Subcutaneous abdominal adipose tissue (tissue), 5 donors: ENCODE measurements around the gene FTH1.
"Not testable (repeated sequence)": the region's sequence is repeated elsewhere in the genome, so short reads cannot be mapped to it uniquely, and the experiment has no call there.

Experiments used
- H3K27ac ChIP-seq: one replicate; pipeline ENCODE4 v1.7.0; 2013; ENCODE audit warnings: low read depth, mild to moderate bottlenecking, inconsistent platforms, low read length, moderate library complexity
- H3K27me3 ChIP-seq, 5 donors: one replicate each; pipeline ENCODE4 v1.7.0; 2013; ENCODE audit warnings: low read length in 5 of 5, inconsistent platforms in 1 of 5; ENCODE audit not compliant: control insufficient read depth in 5 of 5, insufficient read depth in 4 of 5
- H3K36me3 ChIP-seq, 5 donors: one replicate each; pipeline ENCODE4 v1.7.0; 2013; ENCODE audit warnings: low read length in 5 of 5; ENCODE audit not compliant: control insufficient read depth in 5 of 5, insufficient read depth in 5 of 5
- H3K4me1 ChIP-seq, 5 donors: one replicate each; pipeline ENCODE4 v1.7.0; 2013; ENCODE audit warnings: low read length in 5 of 5, mild to moderate bottlenecking in 3 of 5, moderate library complexity in 1 of 5; ENCODE audit not compliant: control insufficient read depth in 5 of 5, insufficient read depth in 5 of 5
- H3K4me3 ChIP-seq, 5 donors: one replicate each; pipeline ENCODE4 v1.7.0; 2013; ENCODE audit warnings: low read length in 5 of 5, low read depth in 1 of 5
- H3K9ac ChIP-seq, 5 donors: one replicate each; pipeline ENCODE4 v1.7.0; 2013; ENCODE audit warnings: low read length in 5 of 5, mild to moderate bottlenecking in 4 of 5, moderate library complexity in 3 of 5
- H3K9me3 ChIP-seq, 5 donors: one replicate each; pipeline ENCODE4 v1.7.0; 2013; ENCODE audit warnings: low read length in 5 of 5; ENCODE audit not compliant: control insufficient read depth in 5 of 5
- donor health status: healthy.
- donor health status: healthy.
- donor health status: healthy.
- donor health status: healthy.
- donor health status: healthy.

Gene FTH1

GRCh38 chr11:62002283-62002682 lies 34.8 kb upstream of the FTH1 start:
- H3K4me3 ChIP-seq, H3K36me3 ChIP-seq, H3K27me3 ChIP-seq, H3K27ac ChIP-seq, H3K9ac ChIP-seq, H3K9me3 ChIP-seq: not testable (repeated sequence)
- H3K4me1 ChIP-seq: peaks cover 0 to 22% (median 16%) of the 10 kb centered on the region in 5 donors

- H3K27me3 ChIP-seq: no peaks in the 10 kb centered on the region
- no peaks in the 10 kb centered on the region for H3K36me3 ChIP-seq
- peaks cover 0 to 22% (median 16%) of the 10 kb centered on the region in 5 donors for H3K4me1 ChIP-seq
- peaks cover 0 to 9% (median 4%) of the 10 kb centered on the region in 5 donors for H3K9me3 ChIP-seq
- H3K27ac ChIP-seq: no peak overlapping the region
- no peak overlapping the region for H3K4me3 ChIP-seq
- peak overlapping the region in 1 of 5 donors; percentile 20 for H3K9ac ChIP-seq
Measured at GRCh38 chr11:62001450-62002191, 34.2 kb upstream of the FTH1 start.

GRCh38 chr11:62000539-62001446 lies 33.4 kb upstream of the FTH1 start:
- H3K4me1 ChIP-seq: peaks cover 0 to 22% (median 16%) of the 10 kb centered on the region in 5 donors
- H3K9ac ChIP-seq: no peak overlapping the region
- peaks cover 0 to 9% (median 4%) of the 10 kb centered on the region in 5 donors for H3K9me3 ChIP-seq
- no peak overlapping the region for H3K27ac ChIP-seq
- no peaks in the 10 kb centered on the region for H3K27me3 ChIP-seq
- H3K4me3 ChIP-seq: no peak overlapping the region
- H3K36me3 ChIP-seq: no peaks in the 10 kb centered on the region

GRCh38 chr11:61999141-61999975 lies 31.9 kb upstream of the FTH1 start:
- Histone ChIP-seq H3K4me1 (peaks cover 0 to 9% (median 2%) of the 10 kb centered on the region in 5 donors), H3K9ac (no peak overlapping the region), H3K27me3 (no peaks in the 10 kb centered on the region), H3K9me3 (peaks cover 0 to 9% (median 4%) of the 10 kb centered on the region in 5 donors), H3K27ac (no peak overlapping the region), H3K4me3 (no peak overlapping the region), H3K36me3 (no peaks in the 10 kb centered on the region)

GRCh38 chr11:61996933-61997332 lies 29.5 kb upstream of the FTH1 start:
- Histone ChIP-seq H3K27me3 (no peaks in the 10 kb centered on the region), H3K27ac (no peak overlapping the region), H3K9ac (no peak overlapping the region), H3K9me3 (peaks cover 0 to 9% (median 4%) of the 10 kb centered on the region in 5 donors), H3K36me3 (no peaks in the 10 kb centered on the region), H3K4me3 (no peak overlapping the region), H3K4me1 (peaks cover 0 to 9% (median 0%) of the 10 kb centered on the region in 5 donors)

GRCh38 chr11:61994981-61995380 lies 27.5 kb upstream of the FTH1 start:
- Histone ChIP-seq H3K9ac (no peak overlapping the region), H3K36me3 (no peaks in the 10 kb centered on the region), H3K4me1 (no peaks in the 10 kb centered on the region), H3K4me3 (no peak overlapping the region), H3K27me3 (no peaks in the 10 kb centered on the region), H3K9me3 (peaks cover 0 to 9% (median 4%) of the 10 kb centered on the region in 5 donors), H3K27ac (no peak overlapping the region)

- Histone ChIP-seq H3K9me3 (no peaks in the 10 kb centered on the region), H3K9ac (no peak overlapping the region), H3K27ac (no peak overlapping the region), H3K4me3 (no peak overlapping the region), H3K27me3 (no peaks in the 10 kb centered on the region), H3K4me1 (peaks cover 0 to 10% (median 6%) of the 10 kb centered on the region in 5 donors), H3K36me3 (no peaks in the 10 kb centered on the region)
Measured at GRCh38 chr11:61985869-61986268, 18.4 kb upstream of the FTH1 start.

- H3K4me3 ChIP-seq: no peak overlapping the region
- H3K9ac ChIP-seq: peak overlapping the region in 1 of 5 donors; percentile 4
- no peaks in the 10 kb centered on the region for H3K27me3 ChIP-seq
- H3K4me1 ChIP-seq: peaks cover 2 to 15% (median 12%) of the 10 kb centered on the region in 5 donors
- no peaks in the 10 kb centered on the region for H3K36me3 ChIP-seq
- H3K27ac ChIP-seq: no peak overlapping the region
- no peaks in the 10 kb centered on the region for H3K9me3 ChIP-seq
Measured at GRCh38 chr11:61983419-61983818, 16.0 kb upstream of the FTH1 start.

- Histone ChIP-seq H3K4me1 (peaks cover 2 to 20% (median 14%) of the 10 kb centered on the region in 5 donors), H3K36me3 (no peaks in the 10 kb centered on the region), H3K9ac (no peak overlapping the region), H3K4me3 (no peak overlapping the region), H3K27me3 (no peaks in the 10 kb centered on the region), H3K9me3 (no peaks in the 10 kb centered on the region), H3K27ac (no peak overlapping the region)
Measured at GRCh38 chr11:61980783-61981541, 13.5 kb upstream of the FTH1 start.
